CD4-positive, CD25-positive, alpha-beta regulatory T cell (primary cell): ENCODE data around the gene NRBF2. TPM values are rescaled to one million over a fixed set of nuclear protein-coding genes. Genes with fewer than 3 reads are reported as not detected.

Experiments used
- ATAC-seq, 2 donors: fragments of 150-1000 bp; cut with Tn5 transposase; one replicate each; pipeline ENCODE4 v1.10.0; 2021; ENCODE audit warnings: low read depth in 2 of 2, moderate number of reproducible peaks in 2 of 2, moderate library complexity in 1 of 2
- DNase-seq, 3 donors: peaks; one replicate each; pipeline versions ENCODE4 v3.0.0 to v3.0.0-alpha.2; 2012 to 2022; ENCODE audit warnings: mixed read lengths in 1 of 3
- H3K27ac ChIP-seq: one replicate; pipeline ENCODE4 v1.7.0; 2013; ENCODE audit warnings: mild to moderate bottlenecking, low read length; ENCODE audit not compliant: insufficient read depth, poor library complexity, severe bottlenecking
- H3K27me3 ChIP-seq: one replicate; pipeline ENCODE4 v1.7.0; 2013; ENCODE audit warnings: low read length; ENCODE audit not compliant: control insufficient read depth, insufficient read depth
- H3K36me3 ChIP-seq: one replicate; pipeline ENCODE4 v1.7.0; 2013; ENCODE audit warnings: mild to moderate bottlenecking, low read length, moderate library complexity; ENCODE audit not compliant: control insufficient read depth, insufficient read depth
- H3K4me1 ChIP-seq: 2 replicates; pipeline ENCODE4 v1.7.0; 2013; ENCODE audit warnings: mild to moderate bottlenecking, low read length; ENCODE audit not compliant: insufficient read depth, control insufficient read depth, poor library complexity, severe bottlenecking
- H3K4me3 ChIP-seq: one replicate; pipeline ENCODE4 v1.7.0; 2013; ENCODE audit warnings: low read depth, mild to moderate bottlenecking, low read length, moderate library complexity
- H3K9me3 ChIP-seq, 2 experiments: 1 replicate in 1 of 2; 2 replicates in 1 of 2; pipeline ENCODE4 v1.7.0; 2013; ENCODE audit warnings: low read length in 2 of 2, mild to moderate bottlenecking in 1 of 2, moderate library complexity in 1 of 2; ENCODE audit not compliant: control insufficient read depth in 2 of 2
- H3K27ac Mint-ChIP-seq, 3 donors: one replicate each; pipeline ENCODE4 v1.8.0; 2020 to 2022; ENCODE audit warnings: mild to moderate bottlenecking in 3 of 3, mixed read lengths in 3 of 3, moderate library complexity in 2 of 3
- H3K27me3 Mint-ChIP-seq: one replicate; pipeline ENCODE4 v1.8.0; 2022; ENCODE audit warnings: mild to moderate bottlenecking, mixed read lengths
- H3K36me3 Mint-ChIP-seq: one replicate; pipeline ENCODE4 v1.8.0; 2020; ENCODE audit warnings: mixed read lengths
- H3K4me1 Mint-ChIP-seq, 4 donors: one replicate each; pipeline ENCODE4 v1.8.0; 2020 to 2022; ENCODE audit warnings: mixed read lengths in 4 of 4, mild to moderate bottlenecking in 1 of 4
- H3K4me3 Mint-ChIP-seq, 4 donors: one replicate each; pipeline ENCODE4 v1.8.0; 2020 to 2022; ENCODE audit warnings: mild to moderate bottlenecking in 4 of 4, mixed read lengths in 4 of 4, moderate library complexity in 3 of 4
- H3K9me3 Mint-ChIP-seq, 7 donors: one replicate each; pipeline ENCODE4 v1.8.0; 2020 to 2022; ENCODE audit warnings: mixed read lengths in 7 of 7, mild to moderate bottlenecking in 3 of 7, moderate library complexity in 2 of 7
- polyA plus RNA-seq, 4 donors: library from polyadenylated mRNA; unstranded; fragments of 300-500 nt; fragmentation: Illumina TruSeq; gene quantifications; one replicate each; pipeline ENCODE4 v1.2.3, GENCODE V29; 2021
- total RNA-seq: library from RNA; stranded (reverse); gene quantifications from one replicate; pipeline ENCODE4 v1.2.3, GENCODE V29; 2022

Gene NRBF2
- total and polyA plus RNA-seq, 5 donors from 2014 or later = 24.4 to 38.8 (median 28.2) TPM

GRCh38 chr10:63154546-63155387, 21.6 kb downstream of the NRBF2 start:
- Histone ChIP-seq H3K27me3 (no peaks in the 10 kb centered on the region), H3K4me3 (no peak overlapping the region), H3K36me3 (peaks cover 41% of the 10 kb centered on the region), H3K4me1 (no peaks in the 10 kb centered on the region), H3K9me3 (no peaks in the 10 kb centered on the region), H3K27ac (no peak overlapping the region)
- H3K27ac Mint-ChIP-seq = peak overlapping the region in 1 of 3 donors; percentile 35
- DNase-seq = no peak
- H3K9me3 Mint-ChIP-seq = no peaks in the 10 kb centered on the region
- H3K27me3 Mint-ChIP-seq = no peaks in the 10 kb centered on the region
- H3K4me3 Mint-ChIP-seq = no peak overlapping the region
- H3K4me1 Mint-ChIP-seq = peaks cover 6 to 21% (median 10%) of the 10 kb centered on the region in 4 donors
- ATAC-seq = no peak
- peaks cover 30% of the 10 kb centered on the region for H3K36me3 Mint-ChIP-seq

DNA sequence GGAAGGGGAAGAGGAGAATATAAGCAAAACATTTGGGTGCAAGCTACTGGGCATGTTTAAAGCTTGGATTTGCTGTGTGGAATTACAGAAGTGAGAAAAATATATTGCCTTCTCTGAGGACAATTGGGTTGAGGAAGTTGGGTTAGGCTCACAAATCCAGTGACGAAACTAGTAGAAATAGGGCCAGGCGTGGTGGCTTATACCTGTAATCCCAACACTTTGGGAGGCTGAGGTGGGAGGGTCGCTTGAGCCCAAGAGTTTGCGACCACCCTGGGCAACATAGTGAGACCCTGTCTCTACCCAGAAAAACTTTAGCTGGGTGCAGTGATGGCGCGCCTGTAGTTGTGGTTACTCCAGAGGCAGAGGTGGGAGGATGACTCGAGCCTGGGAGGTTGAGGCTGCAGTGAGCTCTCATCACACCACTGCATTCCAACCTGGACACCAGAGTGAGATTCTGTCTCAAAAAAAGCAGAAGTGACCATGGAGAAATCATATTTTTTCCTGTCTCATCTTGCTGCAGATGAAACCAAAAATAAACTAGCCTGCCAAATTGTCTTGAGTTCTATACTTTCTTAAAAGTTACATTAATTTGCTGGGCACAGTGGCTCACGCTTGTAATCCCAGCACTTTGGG, 22.4 kb downstream of the NRBF2 start:
- peaks cover 40% of the 10 kb centered on the region for H3K36me3 ChIP-seq
- Mint-ChIP-seq H3K36me3 (peaks cover 30% of the 10 kb centered on the region), H3K9me3 (no peaks in the 10 kb centered on the region), H3K4me3 (no peak overlapping the region), H3K4me1 (peaks cover 6 to 21% (median 10%) of the 10 kb centered on the region in 4 donors), H3K27ac (peak overlapping the region in 1 of 3 donors; percentile 35), H3K27me3 (no peaks in the 10 kb centered on the region)
- H3K27me3 ChIP-seq = no peaks in the 10 kb centered on the region
- ATAC-seq = no peak
- no peak overlapping the region for H3K4me3 ChIP-seq
- H3K27ac ChIP-seq = no peak overlapping the region
- no peak for DNase-seq
- no peaks in the 10 kb centered on the region for H3K9me3 ChIP-seq
- H3K4me1 ChIP-seq = no peaks in the 10 kb centered on the region

DNA sequence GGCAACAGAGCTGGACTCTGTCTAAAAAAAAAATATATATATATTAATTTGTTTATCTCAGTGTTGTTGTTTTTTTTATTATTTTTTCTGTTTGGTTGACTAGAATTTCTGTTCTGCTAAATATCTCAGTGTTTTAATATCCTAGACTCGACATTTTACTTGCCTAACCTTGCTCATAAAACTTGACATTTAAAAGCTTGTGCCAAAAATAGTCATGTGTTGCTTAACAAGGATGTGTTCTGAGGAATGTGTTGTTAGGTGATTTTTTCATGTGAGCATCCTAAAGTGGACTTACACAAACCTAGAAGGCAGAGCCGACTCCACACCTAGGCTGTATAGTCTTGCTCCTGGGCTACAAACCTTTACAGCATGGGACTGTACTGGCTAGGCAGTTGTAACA, 23.1 kb downstream of the NRBF2 start:
- Histone ChIP-seq H3K36me3 (peaks cover 34% of the 10 kb centered on the region), H3K4me1 (no peaks in the 10 kb centered on the region), H3K27ac (no peak overlapping the region), H3K27me3 (no peaks in the 10 kb centered on the region), H3K9me3 (no peaks in the 10 kb centered on the region), H3K4me3 (no peak overlapping the region)
- H3K9me3 Mint-ChIP-seq = no peaks in the 10 kb centered on the region
- H3K4me1 Mint-ChIP-seq = peaks cover 1 to 16% (median 7%) of the 10 kb centered on the region in 4 donors
- no peak for DNase-seq
- H3K36me3 Mint-ChIP-seq = peaks cover 25% of the 10 kb centered on the region
- H3K27ac Mint-ChIP-seq = peak overlapping the region in 1 of 3 donors; percentile 59
- H3K27me3 Mint-ChIP-seq = no peaks in the 10 kb centered on the region
- no peak for ATAC-seq
- no peak overlapping the region for H3K4me3 Mint-ChIP-seq

- no peaks in the 10 kb centered on the region for H3K9me3 Mint-ChIP-seq
- Histone ChIP-seq H3K4me1 (no peaks in the 10 kb centered on the region), H3K27ac (no peak overlapping the region), H3K36me3 (peaks cover 20% of the 10 kb centered on the region), H3K9me3 (no peaks in the 10 kb centered on the region), H3K4me3 (no peak overlapping the region), H3K27me3 (no peaks in the 10 kb centered on the region)
- ATAC-seq = peak; percentile 66 to 75
- no peaks in the 10 kb centered on the region for H3K27me3 Mint-ChIP-seq
- H3K36me3 Mint-ChIP-seq = peaks cover 13% of the 10 kb centered on the region
- H3K4me3 Mint-ChIP-seq = no peak overlapping the region
- H3K27ac Mint-ChIP-seq = peak overlapping the region in 1 of 3 donors; percentile 21
- H3K4me1 Mint-ChIP-seq = peaks cover 4 to 14% (median 9%) of the 10 kb centered on the region in 4 donors
- peak; percentile 39 to 87 (median 71) for DNase-seq
Observed at GRCh38 chr10:63157845-63158624, 24.9 kb downstream of the NRBF2 start.

GRCh38 chr10:63161592-63161991, 28.5 kb downstream of the NRBF2 start:
- H3K4me3 Mint-ChIP-seq = peak overlapping the region in 1 of 4 donors; percentile 38
- no peaks in the 10 kb centered on the region for H3K27me3 Mint-ChIP-seq
- no peaks in the 10 kb centered on the region for H3K9me3 ChIP-seq
- no peaks in the 10 kb centered on the region for H3K4me1 ChIP-seq
- peaks cover 7% of the 10 kb centered on the region for H3K36me3 ChIP-seq
- DNase-seq = no peak
- H3K27me3 ChIP-seq = no peaks in the 10 kb centered on the region
- H3K27ac ChIP-seq = no peak overlapping the region
- H3K9me3 Mint-ChIP-seq = no peaks in the 10 kb centered on the region
- peaks cover 7% of the 10 kb centered on the region for H3K36me3 Mint-ChIP-seq
- peaks cover 2 to 14% (median 5%) of the 10 kb centered on the region in 4 donors for H3K4me1 Mint-ChIP-seq
- ATAC-seq = no peak
- peak overlapping the region in 1 of 3 donors; percentile 0 for H3K27ac Mint-ChIP-seq
- no peak overlapping the region for H3K4me3 ChIP-seq

DNA sequence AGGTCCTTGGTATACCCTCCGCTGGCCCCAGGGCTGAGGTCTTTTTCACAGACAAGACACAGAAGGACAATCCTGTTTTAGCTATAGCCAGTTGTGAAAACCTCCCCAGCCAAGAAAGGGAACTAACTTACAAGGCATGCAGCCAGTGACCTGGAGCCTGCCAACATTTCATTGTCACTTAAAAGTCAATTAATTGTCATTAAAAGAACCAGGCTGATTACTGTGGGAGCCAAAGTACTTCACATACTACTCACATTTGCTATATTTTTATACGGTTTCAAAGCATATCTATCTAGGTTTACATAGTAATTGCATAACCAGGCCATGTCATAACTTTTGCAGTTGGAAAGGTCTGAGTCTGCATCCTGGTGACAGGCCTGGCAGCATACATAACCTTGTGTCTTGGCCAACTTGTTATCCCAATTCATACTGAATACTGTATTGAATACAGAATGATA, 31.1 kb downstream of the NRBF2 start:
- H3K4me1 Mint-ChIP-seq = peaks cover 0 to 12% (median 6%) of the 10 kb centered on the region in 4 donors
- H3K9me3 ChIP-seq = no peaks in the 10 kb centered on the region
- H3K4me3 Mint-ChIP-seq = peak overlapping the region in 1 of 4 donors; percentile 41
- DNase-seq = no peak
- ATAC-seq = no peak
- no peaks in the 10 kb centered on the region for H3K27me3 ChIP-seq
- no peaks in the 10 kb centered on the region for H3K27me3 Mint-ChIP-seq
- H3K4me3 ChIP-seq = no peak overlapping the region
- H3K27ac Mint-ChIP-seq = peak overlapping the region in 1 of 3 donors; percentile 57
- peaks cover 18% of the 10 kb centered on the region for H3K36me3 Mint-ChIP-seq
- H3K36me3 ChIP-seq = peaks cover 17% of the 10 kb centered on the region
- no peaks in the 10 kb centered on the region for H3K9me3 Mint-ChIP-seq
- H3K4me1 ChIP-seq = no peaks in the 10 kb centered on the region
- H3K27ac ChIP-seq = no peak overlapping the region

GRCh38 chr10:63165249-63165648, 32.1 kb downstream of the NRBF2 start:
- H3K4me3 Mint-ChIP-seq = no peak overlapping the region
- Histone ChIP-seq H3K9me3 (no peaks in the 10 kb centered on the region), H3K4me1 (no peaks in the 10 kb centered on the region), H3K4me3 (no peak overlapping the region), H3K27me3 (no peaks in the 10 kb centered on the region), H3K27ac (no peak overlapping the region), H3K36me3 (peaks cover 23% of the 10 kb centered on the region)
- ATAC-seq (no peak), DNase-seq (no peak)
- no peaks in the 10 kb centered on the region for H3K9me3 Mint-ChIP-seq
- H3K27ac Mint-ChIP-seq = no peak overlapping the region
- H3K27me3 Mint-ChIP-seq = no peaks in the 10 kb centered on the region
- peaks cover 25% of the 10 kb centered on the region for H3K36me3 Mint-ChIP-seq
- H3K4me1 Mint-ChIP-seq = peaks cover 0 to 12% (median 8%) of the 10 kb centered on the region in 4 donors
